Hepatic stellate cell (primary cell): ENCODE results near the gene TM7SF2.
"Not testable (repeated sequence)": the region's sequence is repeated elsewhere in the genome, so short reads cannot be mapped to it uniquely, and the experiment has no call there.

Source experiments
- DNase-seq: peaks from one replicate; pipeline ENCODE4 v3.0.0; 2011; ENCODE audit warnings: low spot score

TM7SF2 gene

GRCh38 chr11:65130631-65131416, 19.2 kb downstream of the TM7SF2 start:
- no peak for DNase-seq

DNA sequence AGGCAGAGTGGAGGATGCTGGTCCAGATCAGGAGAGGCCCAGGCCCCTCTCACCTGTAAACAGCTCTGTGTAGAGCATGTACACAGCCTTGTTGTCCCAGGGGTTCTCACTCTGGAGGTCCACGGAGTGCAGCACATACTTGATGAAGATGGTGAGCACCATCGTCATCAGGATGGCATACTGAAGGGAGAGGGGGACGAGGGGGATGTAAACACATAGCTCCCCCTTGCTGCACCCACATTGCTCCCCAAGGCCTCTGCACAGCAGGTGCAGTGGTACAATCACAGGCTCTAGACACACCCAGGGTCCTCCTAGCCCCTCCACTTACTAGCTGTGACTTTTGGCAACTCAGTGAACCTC, 19.7 kb downstream of the TM7SF2 start:
- DNase-seq, result no peak

- no peak for DNase-seq
Observed at GRCh38 chr11:65131895-65132237, 20.2 kb downstream of the TM7SF2 start.

DNA sequence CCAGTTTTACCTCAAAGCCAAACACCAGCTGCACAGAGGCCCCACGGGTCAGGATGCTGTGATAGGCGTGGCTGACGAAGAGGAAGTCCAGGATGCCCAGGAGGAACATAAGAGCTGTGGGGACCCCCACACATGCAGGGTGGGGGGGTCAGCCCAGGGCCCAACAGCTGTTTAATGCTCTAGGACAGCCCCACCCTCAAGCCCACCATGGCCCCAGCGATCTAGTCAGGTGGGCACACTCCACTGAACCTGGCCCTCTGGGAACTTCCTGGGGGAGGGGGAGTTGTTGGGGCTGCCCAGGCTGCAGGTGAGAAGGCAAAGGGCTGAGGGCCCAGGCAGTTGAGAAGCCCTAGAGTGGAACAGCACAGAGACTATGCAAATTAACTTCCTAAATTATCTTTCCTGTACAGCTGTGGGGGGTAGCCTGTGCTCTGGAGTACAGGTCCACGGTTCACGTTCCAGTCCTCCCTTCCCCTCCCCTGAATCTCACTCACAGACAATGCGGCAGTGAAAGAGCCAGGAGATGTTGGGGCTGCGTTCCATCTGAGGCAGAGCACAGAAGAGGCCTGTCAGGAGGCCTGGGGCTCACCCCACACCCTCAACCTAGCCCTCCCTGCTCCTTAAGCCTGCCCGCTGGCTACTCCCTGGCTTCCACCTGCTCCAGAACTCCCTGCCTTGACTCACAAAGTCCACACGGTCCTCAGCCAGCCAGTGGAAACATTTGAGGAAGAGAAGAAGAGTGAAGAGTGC, 20.7 kb downstream of the TM7SF2 start:
- no peak for DNase-seq

DNA sequence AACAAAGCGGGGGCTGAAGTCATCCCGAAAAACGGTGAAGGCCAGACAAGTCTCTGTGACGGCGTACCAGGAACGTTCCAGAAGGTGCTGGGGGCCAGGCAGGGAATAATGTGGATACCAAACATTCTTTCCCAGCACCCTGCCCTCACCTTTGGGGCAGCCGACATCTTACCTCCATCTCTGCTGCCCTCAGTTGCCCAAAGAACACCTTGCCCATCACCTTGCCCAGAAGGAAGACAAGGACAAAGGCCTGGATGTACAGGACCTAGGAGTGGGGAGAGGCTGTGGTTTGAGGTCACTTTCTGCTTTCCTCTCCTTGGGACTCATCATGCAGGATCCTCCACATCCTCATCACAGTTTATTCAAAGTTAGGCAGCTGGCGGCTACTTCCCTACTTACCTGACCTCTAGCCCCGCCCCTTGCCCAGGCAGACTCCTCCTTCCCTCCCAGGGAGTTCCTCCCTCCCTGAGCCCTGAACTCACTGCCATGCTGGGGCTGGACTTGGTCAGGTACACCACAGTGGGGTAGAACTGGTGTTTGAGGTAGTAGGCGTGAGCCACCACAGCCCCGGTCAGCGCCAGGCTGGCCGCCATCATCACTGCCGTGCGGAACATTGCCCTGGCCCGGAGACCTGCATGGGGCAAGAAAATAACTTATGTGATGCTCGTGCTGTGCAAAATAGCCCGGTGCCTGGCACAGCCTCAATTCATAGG, 21.5 kb downstream of the TM7SF2 start:
- DNase-seq, result no peak

GRCh38 chr11:65133724-65134123, 22.1 kb downstream of the TM7SF2 start:
- DNase-seq, result no peak

- peak; percentile 97 for DNase-seq
Observed at GRCh38 chr11:65134240-65134951, 22.7 kb downstream of the TM7SF2 start, which contains the start of gene SYVN1. SYVN1 (minus strand) TSS chr11:65134519; CDS start chr11:65133601, 918 bp downstream.

DNA sequence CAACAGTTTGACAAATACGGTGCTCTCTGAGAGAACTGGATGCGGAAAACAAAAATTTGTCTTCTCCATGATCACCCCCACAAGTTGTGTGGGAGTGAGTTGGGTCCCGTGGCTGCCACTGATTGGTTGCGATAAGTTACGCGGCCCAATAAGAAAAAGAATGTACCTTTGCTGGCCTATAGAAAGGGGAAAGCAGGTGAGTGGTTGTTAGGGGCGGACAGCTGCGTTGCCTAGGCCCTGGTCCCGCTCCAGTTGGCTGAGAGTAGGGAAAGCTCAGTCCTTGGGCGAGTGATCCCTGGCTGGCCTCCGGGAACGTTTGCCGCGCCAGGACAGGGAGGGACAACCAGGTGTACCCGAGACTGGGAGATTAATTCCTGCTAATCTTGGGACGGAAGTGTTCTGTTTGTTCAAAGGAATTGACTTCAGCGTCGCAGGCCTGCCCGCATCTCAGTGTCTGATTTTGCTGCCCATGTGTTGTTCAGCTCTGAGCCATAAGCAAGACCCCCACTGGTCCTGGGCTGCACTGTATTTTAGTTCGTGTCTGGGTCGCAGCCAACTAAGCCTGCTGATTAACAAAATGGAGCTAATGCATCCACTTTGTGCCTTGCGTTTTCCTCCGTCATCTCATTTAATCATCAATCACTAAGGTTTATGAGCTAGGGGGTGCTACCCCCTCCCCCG, 23.4 kb downstream of the TM7SF2 start:
- peak; percentile 99 for DNase-seq

DNA sequence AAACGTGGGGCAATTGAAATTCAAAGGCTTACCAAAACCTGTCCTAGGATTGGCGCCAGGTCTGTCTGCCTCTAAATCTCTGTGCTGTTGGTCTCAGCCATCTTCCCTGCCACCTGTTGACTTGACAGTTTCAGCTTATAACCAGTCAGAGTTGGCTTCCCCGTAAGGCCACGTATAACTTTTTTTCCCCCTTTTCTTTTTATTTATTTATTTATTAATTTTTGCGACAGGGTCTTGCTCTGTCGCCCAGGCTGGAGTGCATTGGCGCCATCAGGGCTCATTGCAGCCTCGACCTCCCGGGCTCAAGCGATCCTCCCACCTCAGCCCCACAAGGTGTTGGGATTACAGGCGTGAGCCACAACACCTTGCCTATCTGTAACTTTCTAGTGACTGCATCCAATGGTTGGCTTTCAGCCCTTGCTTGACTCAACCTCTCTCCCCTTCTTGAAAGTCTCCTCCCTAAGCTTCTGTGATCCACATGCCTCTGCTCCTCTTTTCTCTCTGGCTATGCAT, 24.0 kb downstream of the TM7SF2 start:
- DNase-seq, result no peak

DNA sequence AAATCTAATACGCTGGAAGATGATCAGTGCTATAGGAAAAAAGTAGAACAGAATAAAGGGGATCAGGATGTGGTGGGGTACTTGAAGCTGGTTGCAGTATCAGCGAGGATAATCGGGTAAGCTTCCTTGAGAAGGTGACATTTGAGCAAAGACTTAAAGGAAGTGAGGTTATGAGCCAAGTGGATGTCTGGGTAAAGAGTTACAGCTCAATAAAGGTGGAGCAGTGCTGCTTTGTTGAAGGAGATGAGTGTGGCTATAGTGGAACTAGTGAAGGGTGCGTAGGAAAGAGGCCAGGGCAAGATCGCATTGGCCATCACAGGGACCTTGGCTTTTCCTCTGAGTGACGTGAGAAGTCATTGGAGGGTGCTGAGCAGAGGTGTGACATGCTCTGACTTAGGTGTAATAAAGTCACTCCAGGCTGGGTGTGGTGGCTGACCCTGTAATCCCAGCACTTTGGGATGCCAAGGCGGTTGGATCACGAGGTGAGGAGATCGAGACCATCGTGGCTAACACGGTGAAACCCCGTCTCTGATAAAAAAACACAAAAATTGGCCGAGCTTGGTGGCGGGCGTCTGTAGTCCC, 24.9 kb downstream of the TM7SF2 start:
- no peak for DNase-seq

GRCh38 chr11:65141896-65142494, 30.3 kb downstream of the TM7SF2 start:
- no peak for DNase-seq

DNA sequence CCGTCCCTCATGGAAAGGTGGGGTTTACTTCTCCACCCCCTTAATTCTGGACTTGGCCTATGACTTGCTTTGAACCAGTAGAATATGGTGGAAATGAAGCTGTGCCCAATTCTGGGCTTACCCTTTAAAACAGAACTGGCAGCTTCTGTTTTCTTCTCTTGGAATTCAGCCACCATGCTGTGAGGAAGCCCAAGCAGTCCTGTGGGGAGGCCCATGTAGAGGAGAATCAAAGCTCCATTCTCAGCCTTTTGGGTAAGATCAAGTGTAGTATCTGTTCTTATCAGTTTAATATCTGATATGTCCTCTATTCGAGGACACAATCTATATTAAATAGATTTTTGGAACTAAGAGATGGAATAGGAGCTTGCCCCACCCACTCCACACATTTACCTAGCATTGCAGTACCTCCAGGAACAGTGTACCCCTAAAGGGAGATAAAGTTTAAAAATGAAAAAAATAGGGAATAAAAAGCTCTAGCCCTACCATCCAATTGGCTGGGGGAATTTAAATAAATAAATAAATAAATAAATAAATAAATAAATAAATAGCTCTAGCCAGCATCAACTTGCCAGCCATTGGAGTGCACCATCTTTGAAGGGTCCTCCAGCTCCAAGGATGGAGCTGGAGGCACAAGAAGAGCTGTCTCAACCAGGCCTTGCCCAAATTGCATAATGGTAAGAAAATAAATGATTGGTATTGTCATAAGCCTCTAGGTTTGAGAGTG, 35.8 kb downstream of the TM7SF2 start:
- DNase-seq, result no peak

GRCh38 chr11:65148657-65149056, 37.0 kb downstream of the TM7SF2 start:
- no peak for DNase-seq

GRCh38 chr11:65150131-65150508, 38.4 kb downstream of the TM7SF2 start:
- not testable (repeated sequence) for DNase-seq

- DNase-seq, result peak; percentile 83
Observed at GRCh38 chr11:65150509-65151299, 39.0 kb downstream of the TM7SF2 start.

- DNase-seq, result no peak
Observed at GRCh38 chr11:65151331-65151899, 39.7 kb downstream of the TM7SF2 start.

GRCh38 chr11:65152122-65152521, 40.5 kb downstream of the TM7SF2 start:
- DNase-seq, result no peak

DNA sequence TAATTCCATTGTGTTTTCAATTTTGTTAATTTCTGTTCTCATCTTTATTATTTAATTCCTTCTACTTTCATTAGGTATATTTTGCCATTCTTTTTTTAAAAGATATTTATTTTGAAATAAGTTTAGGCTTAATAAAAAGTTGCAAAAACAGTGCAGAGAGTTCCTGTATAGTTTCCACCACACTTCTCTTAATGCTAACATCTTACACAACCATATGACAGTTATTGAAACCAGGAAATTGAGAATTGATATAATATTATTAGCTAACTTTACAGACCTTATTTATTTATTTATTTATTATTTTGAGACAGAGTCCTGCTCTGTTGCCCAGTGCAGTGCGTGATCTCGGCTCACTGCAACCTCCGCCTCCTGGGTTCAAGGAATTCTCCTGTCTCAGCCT, 44.6 kb downstream of the TM7SF2 start:
- no peak for DNase-seq

DNA sequence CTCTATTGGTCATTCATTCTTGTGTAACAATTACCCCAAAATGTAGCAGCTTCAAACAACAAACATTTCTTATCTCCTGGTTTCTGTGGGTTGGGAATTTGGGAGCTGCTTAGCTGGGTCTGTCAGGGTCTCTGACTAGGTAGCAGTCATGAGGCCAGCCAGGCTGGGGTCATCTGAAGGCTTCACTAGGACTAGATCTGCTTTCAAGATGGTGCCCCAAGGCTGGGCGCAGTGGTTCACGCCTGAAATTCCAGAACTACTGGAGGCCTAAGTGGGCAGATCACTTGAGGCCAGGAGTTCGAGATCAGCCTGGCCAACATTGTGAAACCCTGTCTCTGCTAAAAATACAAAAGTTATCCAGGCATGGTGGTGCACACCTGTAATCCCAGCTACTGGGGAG, 45.3 kb downstream of the TM7SF2 start:
- no peak for DNase-seq
